Measurements from ENCODE around the gene MAPKAPK2.

Gene MAPKAPK2

GRCh38 chr1:206661161-206661820, 23.4 kb upstream of the MAPKAPK2 start:
- TF ChIP-seq ZFX (IDR thresholded peaks at IDR 0.05; ENCODE audit: borderline replicate concordance) = no peak
- TF ChIP-seq, protein P1, sequence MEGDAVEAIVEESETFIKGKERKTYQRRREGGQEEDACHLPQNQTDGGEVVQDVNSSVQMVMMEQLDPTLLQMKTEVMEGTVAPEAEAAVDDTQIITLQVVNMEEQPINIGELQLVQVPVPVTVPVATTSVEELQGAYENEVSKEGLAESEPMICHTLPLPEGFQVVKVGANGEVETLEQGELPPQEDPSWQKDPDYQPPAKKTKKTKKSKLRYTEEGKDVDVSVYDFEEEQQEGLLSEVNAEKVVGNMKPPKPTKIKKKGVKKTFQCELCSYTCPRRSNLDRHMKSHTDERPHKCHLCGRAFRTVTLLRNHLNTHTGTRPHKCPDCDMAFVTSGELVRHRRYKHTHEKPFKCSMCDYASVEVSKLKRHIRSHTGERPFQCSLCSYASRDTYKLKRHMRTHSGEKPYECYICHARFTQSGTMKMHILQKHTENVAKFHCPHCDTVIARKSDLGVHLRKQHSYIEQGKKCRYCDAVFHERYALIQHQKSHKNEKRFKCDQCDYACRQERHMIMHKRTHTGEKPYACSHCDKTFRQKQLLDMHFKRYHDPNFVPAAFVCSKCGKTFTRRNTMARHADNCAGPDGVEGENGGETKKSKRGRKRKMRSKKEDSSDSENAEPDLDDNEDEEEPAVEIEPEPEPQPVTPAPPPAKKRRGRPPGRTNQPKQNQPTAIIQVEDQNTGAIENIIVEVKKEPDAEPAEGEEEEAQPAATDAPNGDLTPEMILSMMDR (IDR thresholded peaks at IDR 0.05) = no peak
- H3K27ac ChIP-seq = no peak overlapping the region

DNA sequence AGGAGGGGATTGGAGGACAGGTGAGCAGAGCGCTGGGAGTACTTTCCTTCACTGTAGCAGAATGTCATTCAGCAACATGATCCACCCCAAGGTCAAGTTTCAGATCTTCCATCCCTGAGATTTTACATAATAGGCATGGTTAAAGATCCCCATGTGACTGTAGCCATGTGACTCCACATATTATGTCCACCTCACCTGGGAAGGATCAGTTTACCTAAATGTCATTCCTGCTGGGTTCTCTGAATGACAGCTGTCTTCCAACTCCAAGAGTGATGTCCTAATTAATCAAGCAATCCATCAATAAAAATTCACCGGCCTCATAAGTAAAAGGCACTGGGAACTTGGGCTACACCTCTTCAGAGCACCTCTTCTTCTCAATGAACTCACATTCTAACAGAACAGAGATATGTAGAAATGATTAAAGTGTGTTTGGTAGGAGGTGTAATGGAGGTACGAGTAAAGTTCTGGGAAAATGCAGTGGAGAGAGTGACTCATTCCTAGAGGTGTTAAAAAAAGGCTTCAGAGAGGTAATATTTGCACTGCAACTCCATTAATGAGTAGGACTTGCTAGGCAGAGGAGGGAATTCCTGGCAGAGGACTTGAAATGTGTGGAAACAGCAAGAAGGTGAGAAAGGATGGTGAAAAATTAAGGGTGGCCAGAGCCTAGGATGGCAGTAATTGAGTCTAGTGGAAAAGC, 22.2 kb upstream of the MAPKAPK2 start:
- H3K27ac ChIP-seq = no peak overlapping the region
- TF ChIP-seq, protein P1 (IDR thresholded peaks at IDR 0.05) = no peak
- no peak for TF ChIP-seq ZFX (IDR thresholded peaks at IDR 0.05; ENCODE audit: borderline replicate concordance)

DNA sequence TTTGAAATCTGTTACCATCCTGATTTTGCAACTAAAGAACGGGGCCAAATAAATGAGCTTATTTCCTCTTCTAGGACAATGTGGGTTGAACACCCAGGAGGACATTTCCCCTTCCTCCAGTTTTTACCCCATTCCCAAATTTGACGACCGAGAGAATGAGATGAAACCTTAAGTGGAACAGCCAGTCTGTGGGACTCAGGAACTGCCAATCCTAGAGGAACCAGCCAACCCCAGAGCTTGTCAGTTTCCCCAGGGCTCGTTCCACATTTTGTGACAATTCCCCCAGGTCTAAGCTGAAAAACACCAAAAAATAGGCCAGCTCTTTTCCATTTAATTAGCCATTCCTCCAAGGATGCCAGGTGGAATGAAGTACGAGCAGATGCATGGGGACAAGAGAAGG, 21.3 kb upstream of the MAPKAPK2 start:
- TF ChIP-seq ZFX (IDR thresholded peaks at IDR 0.05; ENCODE audit: borderline replicate concordance) = no peak
- TF ChIP-seq, protein P1 (IDR thresholded peaks at IDR 0.05) = no peak
- H3K27ac ChIP-seq = no peak overlapping the region

DNA sequence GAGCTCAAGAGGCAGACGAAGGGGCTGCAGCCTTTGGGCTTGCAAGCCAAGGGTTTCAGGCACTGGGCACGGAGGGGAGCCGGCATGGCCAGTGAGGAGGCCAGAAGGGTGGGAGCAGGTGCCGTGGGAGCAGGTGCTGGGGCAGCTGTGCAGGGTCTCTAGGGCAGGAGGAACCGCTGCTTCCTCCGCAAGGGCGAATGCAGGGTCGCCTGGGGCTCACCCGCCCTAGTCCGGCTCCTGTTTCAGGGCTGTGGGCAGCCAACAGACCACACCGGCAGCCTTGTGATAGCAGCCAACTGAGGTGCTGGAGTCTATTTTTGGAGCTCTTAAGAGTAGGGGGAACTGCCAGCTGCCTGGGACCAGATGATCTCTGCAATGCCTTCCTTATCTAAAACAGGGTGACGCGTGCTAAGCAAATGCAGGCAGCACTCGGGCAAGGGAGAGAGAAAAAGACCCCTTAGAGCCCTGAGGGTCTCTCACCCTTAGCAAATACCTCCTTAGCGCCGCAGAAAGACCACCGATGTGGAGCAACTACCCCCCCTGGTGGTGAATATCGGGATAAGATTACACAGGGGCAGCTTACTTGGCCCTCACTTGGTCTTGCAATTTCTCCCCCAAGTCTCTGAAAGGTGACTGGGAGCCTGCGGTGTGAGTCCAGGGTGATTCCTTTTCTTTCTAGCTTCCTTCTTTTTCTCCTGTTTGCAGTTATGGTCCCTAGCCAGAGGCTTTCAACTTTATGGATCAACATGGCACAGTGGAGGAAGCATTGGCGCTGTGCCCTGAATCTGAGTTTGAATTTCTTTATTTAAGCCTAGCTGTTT, 20.7 kb upstream of the MAPKAPK2 start:
- TF ChIP-seq, protein P1 (IDR thresholded peaks at IDR 0.05) = peak; percentile 95
- TF ChIP-seq ZFX (IDR thresholded peaks at IDR 0.05; ENCODE audit: borderline replicate concordance) = no peak
- H3K27ac ChIP-seq = no peak overlapping the region

DNA sequence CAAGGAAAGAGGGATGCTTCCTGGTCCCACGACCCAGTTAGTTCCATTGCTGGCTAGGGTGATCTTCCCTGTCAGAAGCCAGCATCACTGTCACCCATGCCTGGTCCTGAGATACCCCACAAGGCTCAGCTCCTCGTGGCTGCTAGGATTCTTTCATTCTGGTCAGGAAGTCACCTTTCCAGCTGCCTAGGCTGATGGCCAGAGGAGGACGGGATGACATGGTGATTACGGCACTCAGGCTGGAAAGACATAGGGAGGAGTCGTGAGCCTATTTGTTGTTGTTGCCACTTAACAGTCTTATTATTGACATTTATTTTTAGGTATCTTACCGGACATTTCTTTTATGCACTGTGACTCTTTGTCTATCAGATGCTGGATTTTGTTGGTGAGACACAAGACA, 20.0 kb upstream of the MAPKAPK2 start:
- H3K27ac ChIP-seq = no peak overlapping the region
- TF ChIP-seq, protein P1 (IDR thresholded peaks at IDR 0.05) = no peak
- TF ChIP-seq ZFX (IDR thresholded peaks at IDR 0.05; ENCODE audit: borderline replicate concordance) = no peak

- TF ChIP-seq, protein P1 (IDR thresholded peaks at IDR 0.05) = no peak
- no peak for TF ChIP-seq ZFX (IDR thresholded peaks at IDR 0.05; ENCODE audit: borderline replicate concordance)
- H3K27ac ChIP-seq = no peak overlapping the region
Measured at GRCh38 chr1:206666031-206666561, 18.6 kb upstream of the MAPKAPK2 start.

Measured in 22Rv1 (cell line).